ENCODE data around the gene PPP2R2C.

- TF ChIP-seq CTCF (optimal IDR thresholded peaks at IDR 0.05 in 1 of 3, IDR thresholded peaks at IDR 0.05 in 1 of 3, conservative IDR thresholded peaks at IDR 0.05 in 1 of 3; ENCODE audit: extremely low read depth in 1 of 3, insufficient read depth in 2 of 3, low read length in 3 of 3) (no peak), EZH2 (IDR thresholded peaks at IDR 0.05; ENCODE audit: low read length) (no peak)
Observed at GRCh38 chr4:6435010-6435409, 37.4 kb downstream of the PPP2R2C start.
